Renal cortex interstitium (tissue), 11 donors: ENCODE data around the gene CDH16. TPM values are rescaled to one million over a fixed set of nuclear protein-coding genes. Genes with fewer than 3 reads are reported as not detected.

Source experiments
- DNase-seq, 11 donors: peaks; one replicate each; pipeline ENCODE4 v3.0.0-alpha.2; 2013; ENCODE audit warnings: low read depth in 9 of 11, low spot score in 4 of 11; ENCODE audit errors: extremely low read depth in 1 of 11
- polyA plus RNA-seq, 3 donors: library from polyadenylated mRNA; unstranded; fragments of 120-200 nt; gene quantifications; one replicate each; pipeline ENCODE4 v1.2.1, GENCODE V29; 2013; ENCODE audit not compliant: insufficient read length in 3 of 3

Gene CDH16
- polyA plus RNA-seq, 3 donors = 215 to 316 (median 241) TPM

DNA sequence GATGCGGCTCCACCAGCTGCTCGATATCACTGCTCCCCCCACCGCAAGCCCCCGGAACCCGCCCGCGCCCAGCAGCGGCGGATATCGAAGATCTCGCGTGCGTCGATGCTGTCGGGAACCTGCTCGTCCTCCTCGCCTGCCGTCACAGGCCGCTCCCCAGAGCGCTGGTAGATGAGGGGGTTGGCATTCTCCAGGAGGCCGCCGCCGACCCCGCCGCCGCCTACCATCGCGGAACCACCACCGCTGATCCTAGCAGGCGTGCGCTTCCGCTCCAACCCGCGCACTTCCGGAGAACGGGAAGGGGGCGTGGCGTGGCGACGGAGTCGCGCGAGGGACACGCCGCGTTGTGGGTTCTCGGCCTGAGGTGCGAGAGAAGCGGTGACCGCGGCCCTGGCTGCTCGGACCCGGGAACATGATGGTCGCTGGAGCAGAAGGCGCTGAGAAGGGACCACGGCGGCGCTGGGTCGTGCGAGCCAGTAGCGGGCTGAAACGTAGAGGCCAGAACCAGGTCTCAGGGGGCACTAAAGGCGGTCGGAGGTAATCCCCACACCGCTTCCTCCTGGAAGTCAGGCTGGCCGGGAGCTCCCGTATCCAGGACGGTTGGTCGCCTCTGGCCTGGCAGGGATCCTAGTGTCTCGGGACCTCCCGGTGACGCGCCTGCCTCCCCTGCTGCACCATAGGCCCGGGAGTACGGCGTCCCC, 15.6 kb upstream of the CDH16 start, which contains the start of gene CIAO2B:
Gene CIAO2B (minus strand): TSS at position 265 of the 701 bp plus-strand sequence. CDS start 38 bp downstream, at position 227.
- DNase-seq = peak in 10 of 11 donors; percentile 73 to 86 (median 84)

DNA sequence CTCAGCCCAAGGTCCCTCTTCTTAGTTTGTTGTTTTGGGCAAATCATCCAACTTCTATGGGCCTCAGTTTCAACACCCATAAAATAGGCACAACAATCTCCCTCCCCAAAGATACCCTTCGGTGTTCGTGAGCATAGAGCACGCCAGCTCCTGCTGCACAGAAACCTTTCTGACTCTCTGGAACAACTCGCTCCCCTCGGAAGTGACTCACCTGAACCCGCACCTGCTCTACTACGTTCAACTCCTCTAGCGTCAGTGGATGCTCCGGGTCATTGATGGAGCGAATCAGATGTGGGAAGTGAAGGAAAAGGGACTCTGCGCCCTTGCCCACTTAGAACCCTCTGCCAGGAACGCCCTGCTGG, 15.1 kb upstream of the CDH16 start:
- no peak for DNase-seq

- no peak for DNase-seq
Observed at GRCh38 chr16:66932076-66932475, 13.4 kb upstream of the CDH16 start.

DNA sequence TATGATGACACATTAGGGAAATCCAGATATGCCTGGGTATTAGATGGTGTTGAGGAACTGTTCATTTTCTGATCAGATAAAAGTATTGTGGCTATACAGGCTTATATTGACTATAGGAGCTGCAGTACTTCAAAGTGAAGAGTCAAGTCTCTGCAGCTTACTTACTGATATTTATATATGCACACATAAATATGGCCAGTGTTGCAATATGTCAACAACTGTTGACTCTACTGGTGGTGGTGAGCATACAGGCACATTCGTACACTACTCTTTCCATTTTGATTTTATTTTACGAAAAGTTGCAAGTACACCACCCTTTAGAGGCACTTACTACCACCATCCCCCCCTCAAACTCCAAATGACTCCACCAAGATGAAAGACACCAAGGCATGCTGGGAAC, 13.0 kb upstream of the CDH16 start:
- DNase-seq = no peak

DNA sequence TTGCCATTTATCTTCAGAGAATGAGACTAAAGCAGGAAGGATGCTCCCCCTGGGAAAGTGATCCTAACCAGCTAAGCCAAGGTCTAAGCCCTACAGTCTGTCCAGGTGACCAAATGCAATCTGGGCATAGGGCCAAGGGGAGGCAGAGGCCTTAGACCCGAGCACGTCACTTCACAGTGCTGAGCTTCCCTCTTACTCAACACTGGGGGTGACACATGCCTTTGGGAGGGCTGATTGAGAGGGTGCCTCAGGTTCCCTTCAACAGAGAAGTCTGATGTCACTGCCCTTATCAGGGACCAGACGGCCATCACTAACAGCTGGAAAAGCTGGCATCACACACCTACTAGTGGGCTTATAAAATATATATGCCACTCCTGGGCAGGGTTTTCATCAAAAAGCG, 11.5 kb upstream of the CDH16 start:
- no peak for DNase-seq

GRCh38 chr16:66928702-66929388, 10.2 kb upstream of the CDH16 start:
- no peak for DNase-seq

- no peak for DNase-seq
Observed at GRCh38 chr16:66927918-66928649, 9.4 kb upstream of the CDH16 start.

DNA sequence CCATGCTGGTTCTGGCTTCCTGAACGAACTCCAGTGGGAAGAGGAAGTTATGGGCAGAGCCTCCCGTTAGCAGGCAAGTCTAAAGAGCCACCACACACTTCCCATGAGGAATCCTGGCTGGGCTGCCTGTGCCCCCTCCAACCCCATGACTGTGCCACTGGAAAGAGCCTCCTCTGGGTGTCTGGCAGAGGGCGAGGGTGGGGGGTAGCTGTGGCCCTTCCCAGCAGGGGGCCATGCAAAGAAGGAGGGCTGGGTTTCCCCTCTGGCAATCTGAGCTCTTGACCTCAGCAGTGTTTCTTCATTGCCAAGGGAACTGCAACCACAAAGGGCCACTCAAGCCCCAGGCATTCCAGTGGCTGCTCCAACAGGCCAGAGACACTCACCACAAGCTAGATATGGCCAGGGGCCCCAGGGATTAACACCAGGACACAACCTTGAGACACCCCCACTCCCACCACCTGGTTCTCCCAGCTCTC, 8.3 kb upstream of the CDH16 start:
- DNase-seq = no peak

- DNase-seq = no peak
Observed at GRCh38 chr16:66926171-66926947, 7.7 kb upstream of the CDH16 start.

GRCh38 chr16:66925322-66925840, 6.7 kb upstream of the CDH16 start, which contains the start of gene RRAD:
TSS of gene RRAD (minus strand) at chr16:66925535. CDS start at chr16:66925179, 356 bp downstream.
- no peak for DNase-seq

- DNase-seq = no peak
Observed at GRCh38 chr16:66924527-66925321, 6.0 kb upstream of the CDH16 start.

- DNase-seq = no peak
Observed at GRCh38 chr16:66923866-66924265, 5.2 kb upstream of the CDH16 start.

- DNase-seq = no peak
Observed at GRCh38 chr16:66923247-66923731, 4.6 kb upstream of the CDH16 start.

DNA sequence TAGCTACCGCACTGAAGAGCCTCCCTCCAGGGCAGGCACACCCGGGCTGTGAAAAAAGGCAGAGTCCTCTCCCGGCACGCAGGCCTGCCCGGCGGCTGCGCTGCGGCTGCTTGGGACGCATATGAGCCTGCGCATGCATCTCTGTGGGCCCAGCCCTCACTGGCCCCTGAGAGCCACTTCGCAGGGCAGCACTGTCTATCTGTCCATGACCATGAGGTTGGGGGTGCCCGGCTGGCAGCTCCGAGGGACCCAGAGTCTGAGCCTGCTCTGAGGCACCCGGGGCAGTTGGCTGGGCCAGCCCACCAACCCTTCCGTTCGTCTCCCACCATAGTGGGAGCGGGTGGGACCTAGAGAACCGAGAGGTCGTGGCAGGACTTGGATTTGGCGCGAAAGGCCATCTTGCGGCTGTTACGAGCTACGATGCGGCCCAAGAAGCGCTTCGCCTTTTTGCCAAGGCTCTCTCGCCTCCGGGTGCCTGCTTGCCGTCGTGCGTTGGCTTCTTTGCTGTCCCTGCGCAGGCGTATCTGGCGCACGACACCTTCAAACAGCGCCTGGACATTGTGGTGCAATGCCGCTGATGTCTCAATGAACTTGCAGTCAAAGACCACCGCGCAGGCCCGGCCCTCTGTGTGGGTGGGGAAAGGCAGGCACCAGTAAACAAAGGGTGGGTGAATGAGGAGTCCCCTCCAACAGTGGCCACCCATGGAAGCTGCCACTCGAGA, 3.2 kb upstream of the CDH16 start:
- no peak for DNase-seq

GRCh38 chr16:66920924-66921680, 2.4 kb upstream of the CDH16 start:
- DNase-seq = no peak

GRCh38 chr16:66920299-66920590, 1.6 kb upstream of the CDH16 start:
- DNase-seq = no peak
